SK-N-MC (cell line): ENCODE data around the gene DPM2.

Experiments
- DNase-seq: peaks from one replicate; pipeline ENCODE4 v3.0.0-alpha.2; 2011; ENCODE audit warnings: low read depth, low spot score
- H3K27ac ChIP-seq: fragments of 200-600 bp; sonication (generic); 2 replicates; pipeline ENCODE4 v1.5.1; 2016; ENCODE audit warnings: mixed run types
- H3K36me3 ChIP-seq: fragments of 200-600 bp; sonication (generic); 2 replicates; pipeline ENCODE4 v1.6.1; 2017; ENCODE audit warnings: antibody characterized with exemption, low read length, mixed read lengths; ENCODE audit not compliant: insufficient read depth
- H3K4me3 ChIP-seq: fragments of 200-600 bp; sonication (generic); 2 replicates; pipeline ENCODE4 v1.5.1; 2016
- H3K9ac ChIP-seq: fragments of 200-600 bp; sonication (generic); 2 replicates; pipeline ENCODE4 v1.8.0; 2017; ENCODE audit warnings: mixed run types, mixed read lengths; ENCODE audit not compliant: insufficient read length
- H3K9me3 ChIP-seq: fragments of 200-600 bp; sonication (generic); 2 replicates; pipeline ENCODE4 v1.6.1; 2017; ENCODE audit warnings: low read depth, mild to moderate bottlenecking, antibody characterized with exemption, low read length, moderate library complexity, mixed read lengths
- EZH2 ChIP-seq: fragments of 200-600 bp; sonication (generic); IDR thresholded peaks from one replicate; pipeline ENCODE4 v1.6.1; 2017; ENCODE audit warnings: antibody characterized with exemption
- FOXP2 ChIP-seq: optimal IDR thresholded peaks from 2 replicates; pipeline ENCODE3; 2011; ENCODE audit warnings: mild to moderate bottlenecking, moderate library complexity; ENCODE audit not compliant: insufficient read depth; ENCODE audit errors: extremely low read length, control extremely low read depth
- POLR2AphosphoS5 ChIP-seq: IDR thresholded peaks from 2 replicates; pipeline ENCODE4 v1.6.1; 2012; ENCODE audit warnings: mild to moderate bottlenecking, low read depth, low read length, borderline replicate concordance

DPM2 gene

DNA sequence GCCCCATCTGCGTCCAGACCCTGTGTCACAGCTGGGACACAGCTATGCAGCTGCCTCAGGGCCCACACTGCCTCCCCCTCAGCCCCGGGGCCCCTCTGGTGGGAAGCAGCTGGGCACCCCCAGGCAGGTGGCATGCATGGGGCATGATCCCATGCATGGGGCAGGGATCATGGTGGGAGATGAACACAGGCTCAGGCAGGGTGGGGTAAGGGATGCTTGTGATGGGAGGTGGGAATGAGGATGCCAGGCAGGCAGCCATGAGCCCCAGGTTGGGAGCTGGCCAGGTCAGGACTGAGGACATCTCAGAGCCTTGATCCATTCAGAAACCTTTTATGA lies 23.5 kb upstream of the DPM2 start:
- DNase-seq: no peak
- H3K9ac ChIP-seq: no peak overlapping the region
- H3K27ac ChIP-seq: no peak overlapping the region
- H3K36me3 ChIP-seq: no peaks in the 10 kb centered on the region
- TF ChIP-seq POLR2AphosphoS5: no peak
- TF ChIP-seq FOXP2: no peak
- TF ChIP-seq EZH2: no peak
- no peaks in the 10 kb centered on the region for H3K9me3 ChIP-seq
- no peak overlapping the region for H3K4me3 ChIP-seq

DNA sequence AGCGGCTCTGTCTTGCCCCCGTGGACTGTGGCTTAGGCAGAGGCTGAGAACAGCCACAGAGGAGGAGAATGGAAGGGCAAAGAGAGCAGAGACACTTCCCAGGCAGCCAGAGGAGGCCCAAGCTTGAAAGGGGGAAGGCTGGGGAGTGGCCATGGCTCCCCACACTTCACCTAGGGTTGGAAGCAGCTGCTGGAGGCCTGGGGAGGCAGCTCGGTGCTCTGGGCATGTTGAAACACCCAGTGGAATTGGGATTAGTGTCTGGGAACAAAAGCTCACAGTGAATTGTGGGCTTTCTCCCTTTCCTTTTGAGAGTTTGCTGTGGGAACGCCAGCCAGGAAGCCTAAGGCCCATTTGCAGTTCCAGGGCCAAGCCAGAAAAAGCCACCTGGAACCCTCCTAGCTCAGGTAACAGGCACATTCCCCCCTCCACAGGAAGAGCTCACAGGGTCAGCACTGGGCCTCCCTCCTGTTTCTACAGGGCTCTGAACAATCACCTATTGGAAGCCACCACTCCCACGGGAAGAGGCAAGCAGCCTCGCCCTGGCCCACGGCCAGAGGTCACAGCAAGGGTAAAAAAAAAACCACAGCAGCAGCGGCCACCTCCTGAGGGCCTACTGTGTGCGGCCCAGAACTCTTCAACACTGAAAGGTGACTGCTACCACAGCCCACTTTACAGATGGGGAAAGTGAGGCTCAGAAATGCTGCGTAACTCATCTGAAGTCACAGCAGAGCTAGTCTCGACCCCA lies 22.9 kb upstream of the DPM2 start:
- no peak overlapping the region for H3K4me3 ChIP-seq
- H3K27ac ChIP-seq: peak overlapping the region; percentile 59; the same call in 1 of the 2 replicates
- DNase-seq: no peak
- H3K9ac ChIP-seq: peak overlapping the region; percentile 37
- TF ChIP-seq EZH2 (no peak), POLR2AphosphoS5 (no peak), FOXP2 (no peak)
- H3K36me3 ChIP-seq: no peaks in the 10 kb centered on the region
- H3K9me3 ChIP-seq: no peaks in the 10 kb centered on the region

DNA sequence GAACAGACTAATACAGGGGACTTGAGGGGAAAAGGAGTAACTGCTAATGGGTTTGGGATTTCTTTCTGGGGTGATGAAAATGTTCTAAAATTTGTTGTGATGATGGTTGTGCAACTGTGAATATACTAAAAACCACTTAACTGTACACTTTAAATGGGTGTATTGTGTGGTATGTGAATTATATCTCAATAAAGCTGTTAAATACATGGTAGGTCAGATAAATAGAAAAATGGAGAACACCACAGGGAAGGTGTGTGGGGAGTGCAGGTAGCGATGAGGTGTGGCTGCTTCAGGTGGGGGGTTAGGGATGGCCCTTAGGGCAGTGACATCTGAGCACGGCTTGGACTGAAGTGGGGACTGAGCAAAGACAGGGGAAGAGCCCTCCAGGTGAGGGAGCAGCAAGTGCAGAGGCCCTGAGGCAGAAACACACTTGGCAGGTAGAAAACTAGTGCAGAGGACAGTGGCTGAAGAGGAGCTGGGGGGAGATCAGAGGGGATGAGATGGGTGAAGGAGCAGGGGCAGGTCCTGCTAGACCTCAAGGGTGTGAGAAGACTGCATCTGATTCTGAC lies 22.3 kb upstream of the DPM2 start:
- H3K27ac ChIP-seq: 0 out of 2 replicates have a peak overlapping the region, but pooled peaks have one; percentile 59
- H3K4me3 ChIP-seq: no peak overlapping the region
- H3K36me3 ChIP-seq: no peaks in the 10 kb centered on the region
- H3K9ac ChIP-seq: no peak overlapping the region
- TF ChIP-seq FOXP2 (no peak), POLR2AphosphoS5 (no peak), EZH2 (no peak)
- H3K9me3 ChIP-seq: no peaks in the 10 kb centered on the region
- no peak for DNase-seq

DNA sequence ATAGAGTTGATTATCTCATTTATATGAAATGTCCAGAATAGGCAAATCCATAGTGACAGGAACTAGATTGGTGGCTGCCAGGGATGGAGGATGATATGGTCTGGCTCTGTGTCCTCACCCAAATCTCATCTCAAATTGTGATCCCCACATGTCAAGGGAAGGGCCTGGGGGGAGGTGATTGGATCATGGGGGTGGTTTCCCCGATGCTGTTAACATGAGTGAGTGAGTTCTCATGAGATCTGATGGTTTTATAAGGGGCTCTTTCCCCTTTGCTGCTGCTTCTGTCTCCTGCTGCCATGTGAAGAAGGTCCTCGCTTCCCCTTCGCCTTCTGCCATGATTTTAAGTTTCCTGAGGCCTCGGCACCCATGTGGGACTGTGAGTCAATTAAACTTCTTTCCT lies 21.7 kb upstream of the DPM2 start:
- no peak overlapping the region for H3K4me3 ChIP-seq
- TF ChIP-seq POLR2AphosphoS5 (no peak), FOXP2 (no peak), EZH2 (no peak)
- H3K27ac ChIP-seq: no peak overlapping the region

DNA sequence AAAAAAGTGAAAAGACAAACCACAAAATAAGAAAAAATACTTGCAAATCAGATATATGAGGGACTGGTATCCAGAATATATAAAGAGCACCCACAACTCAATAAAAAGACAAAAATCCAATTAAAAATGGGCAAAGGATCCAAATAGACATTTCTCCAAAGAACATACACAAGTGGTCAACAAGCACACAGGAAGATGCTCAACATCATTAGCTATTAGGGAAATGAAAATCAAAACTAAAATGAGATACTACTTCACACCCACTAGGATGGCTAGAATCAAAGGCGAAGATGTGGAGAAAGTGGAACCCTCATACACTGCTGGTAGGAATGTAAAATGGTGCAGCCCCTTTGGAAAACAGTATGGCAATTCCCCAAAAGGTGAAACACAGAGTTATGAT lies 21.1 kb upstream of the DPM2 start:
- TF ChIP-seq EZH2 (no peak), POLR2AphosphoS5 (no peak), FOXP2 (no peak)
- Histone ChIP-seq H3K27ac (no peak overlapping the region), H3K9ac (no peak overlapping the region), H3K4me3 (no peak overlapping the region), H3K36me3 (no peaks in the 10 kb centered on the region), H3K9me3 (no peaks in the 10 kb centered on the region)
- no peak for DNase-seq

More for the DNA sequence above, 21.7 kb upstream of the DPM2 start:
- DNase-seq: no peak
- H3K9me3 ChIP-seq: no peaks in the 10 kb centered on the region
- no peaks in the 10 kb centered on the region for H3K36me3 ChIP-seq
- no peak overlapping the region for H3K9ac ChIP-seq

DNA sequence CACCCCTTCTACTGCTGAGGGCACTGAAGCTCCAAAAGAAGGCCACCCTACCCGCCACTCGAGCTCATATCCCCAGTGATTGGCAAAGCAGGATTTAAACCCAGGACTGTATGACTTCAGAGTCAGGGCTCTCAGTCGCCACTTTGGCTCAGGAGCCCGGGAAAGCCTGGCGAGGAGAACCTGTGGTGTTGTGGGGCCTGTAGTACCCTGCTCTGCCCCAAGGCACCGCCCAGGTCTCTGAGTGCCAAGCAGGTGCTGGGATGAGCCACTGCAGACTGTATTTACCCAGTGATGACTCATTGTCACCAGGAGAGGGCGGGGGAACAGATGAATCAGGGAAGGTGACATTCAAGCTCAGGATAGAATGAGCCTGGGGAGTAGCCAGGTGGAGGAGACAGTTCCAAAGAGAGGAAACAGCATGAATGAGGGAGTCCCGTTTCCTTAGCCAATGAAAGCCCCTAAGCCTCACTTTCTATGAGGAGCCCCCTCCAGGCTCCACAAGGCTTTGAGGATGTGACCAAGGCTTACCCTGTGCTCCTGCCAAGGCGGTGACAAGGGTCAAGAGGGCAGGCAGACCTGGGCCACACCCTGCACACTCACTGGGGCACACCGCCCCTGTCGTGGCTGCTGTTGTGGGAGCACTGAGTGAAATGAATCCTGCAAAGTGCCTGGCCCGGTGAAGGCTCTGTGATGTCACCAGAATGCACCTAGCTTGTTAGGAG lies 17.8 kb upstream of the DPM2 start:
- Histone ChIP-seq H3K27ac (no peak overlapping the region), H3K4me3 (no peak overlapping the region), H3K36me3 (no peaks in the 10 kb centered on the region), H3K9me3 (no peaks in the 10 kb centered on the region), H3K9ac (no peak overlapping the region)
- TF ChIP-seq EZH2 (no peak), FOXP2 (no peak), POLR2AphosphoS5 (no peak)
- DNase-seq: no peak

DNA sequence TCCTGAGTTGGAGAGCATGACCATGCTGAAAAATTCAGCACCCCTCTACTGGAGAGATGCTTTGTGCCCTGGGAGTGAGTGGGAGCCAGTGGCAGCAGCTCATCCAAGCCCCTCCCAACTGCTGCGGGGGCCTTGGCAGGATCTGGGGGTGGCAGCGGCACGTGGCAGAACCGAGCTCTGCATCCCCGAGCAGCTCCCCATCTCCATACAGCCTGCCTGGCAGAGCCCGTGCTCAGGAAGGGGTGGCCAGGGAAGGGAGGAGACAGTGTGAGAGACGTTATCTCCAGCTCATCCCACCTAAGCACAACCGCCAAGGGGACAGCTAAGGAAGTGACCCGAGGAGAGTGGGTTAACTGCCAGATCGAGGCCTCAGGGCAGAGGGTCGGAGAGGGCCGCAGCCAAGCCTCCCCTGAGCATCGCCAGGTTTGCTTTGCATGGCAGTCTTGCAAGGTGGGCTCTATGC lies 17.2 kb upstream of the DPM2 start:
- Histone ChIP-seq H3K4me3 (no peak overlapping the region), H3K36me3 (no peaks in the 10 kb centered on the region; the same call in 1 of the 2 replicates), H3K9ac (no peak overlapping the region), H3K27ac (no peak overlapping the region), H3K9me3 (no peaks in the 10 kb centered on the region)
- TF ChIP-seq POLR2AphosphoS5: no peak
- no peak for TF ChIP-seq FOXP2
- no peak for TF ChIP-seq EZH2
- DNase-seq: no peak

DNA sequence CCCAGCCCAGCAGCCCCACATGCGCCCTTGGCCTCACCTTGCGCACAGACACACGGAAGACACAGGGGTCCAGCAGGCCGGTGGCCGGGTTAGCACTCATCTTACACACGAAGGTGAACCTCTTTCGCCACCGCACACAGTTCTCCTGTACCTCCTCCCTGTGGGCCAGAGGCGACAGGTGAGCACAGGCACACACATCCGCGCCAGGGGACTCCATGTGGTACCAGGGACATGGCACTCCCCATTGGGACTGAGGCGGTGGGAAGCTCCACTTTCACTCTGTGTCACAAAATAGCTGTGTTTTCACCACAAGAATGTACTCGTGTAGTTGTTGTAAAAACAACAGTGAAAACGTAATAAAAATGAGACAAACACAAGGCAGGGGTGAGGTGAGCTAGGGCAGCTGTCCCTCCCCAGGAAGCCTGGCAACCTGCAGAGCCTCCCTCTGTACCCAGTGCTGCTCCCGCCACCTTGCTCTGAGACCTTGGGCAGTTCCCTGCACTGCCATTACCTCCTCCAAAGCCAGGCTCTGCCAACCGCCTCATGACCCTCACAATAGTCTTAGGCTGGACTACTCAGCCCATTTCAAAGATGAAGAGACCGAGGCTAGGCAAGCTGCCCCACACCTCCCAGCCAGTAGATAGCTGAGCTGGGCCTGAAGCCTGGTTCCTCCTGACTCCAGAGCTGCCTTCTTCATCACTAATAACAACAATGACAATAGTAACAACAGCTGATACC lies 16.3 kb upstream of the DPM2 start:
- no peak overlapping the region for H3K9ac ChIP-seq

More for the DNA sequence above, 16.3 kb upstream of the DPM2 start:
- H3K4me3 ChIP-seq: no peak overlapping the region
- H3K36me3 ChIP-seq: no peaks in the 10 kb centered on the region; the same call in 1 of the 2 replicates
- no peak overlapping the region for H3K27ac ChIP-seq
- no peak for DNase-seq
- H3K9me3 ChIP-seq: no peaks in the 10 kb centered on the region
- TF ChIP-seq EZH2 (no peak), POLR2AphosphoS5 (no peak), FOXP2 (no peak)
